Measurements from ENCODE around the gene OLFML2A. TPM values are rescaled to one million over a fixed set of nuclear protein-coding genes. Genes with fewer than 3 reads are reported as not detected.

OLFML2A gene
- total RNA-seq, 1 experiment from 2014 or later, result 6.7 TPM

DNA sequence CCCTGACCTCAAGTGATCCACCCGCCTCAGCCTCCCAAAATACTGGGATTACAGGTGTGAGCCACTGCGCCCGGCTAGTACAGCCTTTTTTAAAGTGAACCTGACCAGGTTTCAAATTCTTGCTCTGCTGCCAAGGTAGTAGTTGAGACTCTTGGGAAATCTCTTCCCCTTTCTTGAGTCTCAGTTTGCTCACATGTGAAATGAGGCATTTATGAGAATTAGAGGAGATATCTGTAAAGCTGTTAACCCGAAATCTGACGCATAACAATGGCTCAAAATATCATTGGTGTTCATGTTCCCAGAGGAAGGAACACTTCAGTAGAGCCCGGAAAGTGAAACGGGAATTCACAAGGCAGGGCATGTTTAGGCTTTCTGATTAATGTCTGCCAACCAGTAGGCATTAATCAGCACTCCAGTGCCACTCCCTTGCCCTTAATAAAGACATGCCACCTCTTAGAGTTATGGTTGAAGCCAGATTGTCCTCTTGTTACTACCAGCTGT is 86.5 kb downstream of the OLFML2A start:
- Mint-ChIP-seq H3K27ac (peak overlapping the region; percentile 58), H3K9me3 (no peaks in the 10 kb centered on the region), H3K4me1 (peaks cover 32% of the 10 kb centered on the region), H3K27me3 (ENCODE audit: low read depth) (no peaks in the 10 kb centered on the region), H3K4me3 (peak overlapping the region; percentile 13; the same call in 1 of the 2 replicates), H3K36me3 (peaks cover 31% of the 10 kb centered on the region)
- ChIA-PET POLR2A (interaction anchor here (0.7 kb wide), 1 partner anchor 505 kb away, joined by 3 read pairs; no protein-coding TSS in a partner anchor), CTCF (interaction anchor here (1.4 to 3.8 kb wide), 7 partner anchors 11 to 280 kb away, joined by 5 to 30 read pairs (median 17); partner anchors contain the start of genes NR6A1, OLFML2A, SCAI and WDR38)
- no peak for TF ChIP-seq ATF1 (CRISPR knock-in tag; IDR thresholded peaks at IDR 0.05)
- DNase-seq (ENCODE audit: low spot score) (no peak), ATAC-seq (no peak)

Other genes starting within 250 kb of the OLFML2A start
- 164 to 222 TPM (median 218 TPM) in 3 replicates for gene NR6A1, start 5.8 kb upstream of the OLFML2A start, total RNA-seq (2021)
- not detected in 3 replicates for gene WDR38, start 76.3 kb downstream of the OLFML2A start, total RNA-seq (2021)
- gene RPL35, start 84.8 kb downstream of the OLFML2A start, total RNA-seq (2021), result 1,710 to 1,958 TPM (median 1,927 TPM) in 3 replicates
- gene ARPC5L, start 85.0 kb downstream of the OLFML2A start, total RNA-seq (2021), result 40.0 to 47.2 TPM (median 40.5 TPM) in 3 replicates
- gene GOLGA1, start 163.9 kb downstream of the OLFML2A start, total RNA-seq (2021), result 8.7 to 11.6 TPM (median 9.6 TPM) in 3 replicates

Measured in WTC11 (cell line).